Measurements from ENCODE around the gene HPS1. TPM values are rescaled to one million over a fixed set of nuclear protein-coding genes. Genes with fewer than 3 reads are reported as not detected.
A peak's percentile ranks its signal among the peaks of the same experiment; 100 is the strongest.

HPS1 gene
- total and polyA plus RNA-seq, 2 experiments from 2014 or later: 21.4 to 51.2 TPM

DNA sequence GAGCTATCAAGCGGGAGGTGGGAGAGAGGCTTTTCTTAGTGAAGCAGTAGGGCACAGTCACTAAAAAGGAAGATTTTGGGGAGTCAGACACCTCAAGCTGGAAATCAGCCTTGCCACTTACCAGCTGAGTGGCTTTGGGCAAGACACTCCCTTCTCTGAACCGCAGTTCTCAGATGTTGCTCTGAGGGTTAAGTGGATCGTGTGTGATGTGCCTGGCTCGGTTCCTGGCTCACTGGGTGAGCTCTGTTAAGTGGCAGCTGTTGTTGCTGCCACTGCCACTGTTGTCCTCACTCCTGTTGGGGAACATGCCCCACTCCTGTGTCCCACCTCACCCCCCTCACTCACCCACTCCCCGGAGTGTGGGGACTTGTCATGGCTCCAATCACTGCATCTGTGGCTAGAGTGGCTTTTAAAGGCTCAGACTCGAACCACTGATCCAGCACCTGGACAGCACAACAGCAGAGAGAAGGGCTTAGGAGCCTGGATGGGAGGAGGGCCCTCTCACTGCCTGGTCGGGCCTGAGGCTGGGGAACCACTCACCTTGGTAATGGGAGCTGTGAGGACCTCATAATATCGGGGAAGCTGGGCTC, 51.8 kb downstream of the HPS1 start:
- peaks cover 3% of the 10 kb centered on the region; the same call in 1 of the 3 replicates for H3K36me3 Mint-ChIP-seq (ENCODE audit: low read depth)
- H3K9me3 Mint-ChIP-seq: no peaks in the 10 kb centered on the region
- no peak overlapping the region for H3K27ac Mint-ChIP-seq
- no peak overlapping the region for H3K4me3 Mint-ChIP-seq
- ATAC-seq (peak; percentile 31; the same call in 2 of the 3 replicates), DNase-seq (ENCODE audit: low spot score) (no peak)
- Histone ChIP-seq H3K27me3 (ENCODE audit: insufficient read depth) (no peaks in the 10 kb centered on the region), H3K4me2 (no peak overlapping the region), H3K79me2 (replicated peaks; ENCODE audit: insufficient read depth) (no peaks in the 10 kb centered on the region), H3K9me2 (ENCODE audit: insufficient read depth) (no peaks in the 10 kb centered on the region), H4K20me1 (replicated peaks; ENCODE audit: insufficient read depth) (no peaks in the 10 kb centered on the region), H3K36me3 (ENCODE audit: insufficient read depth) (no peaks in the 10 kb centered on the region), H3K4me1 (ENCODE audit: insufficient read depth) (no peaks in the 10 kb centered on the region), H3F3A (replicated peaks; ENCODE audit: low read depth) (no peaks in the 10 kb centered on the region), H2AFZ (no peak overlapping the region), H3K4me3 (no peak overlapping the region), H3K27ac (ENCODE audit: low read depth) (no peak overlapping the region)
- TF ChIP-seq EZH2phosphoT487 (IDR thresholded peaks at IDR 0.05; ENCODE audit: unreplicated experiment) (no peak), CREB1 (CRISPR knock-in tag; IDR thresholded peaks at IDR 0.05; ENCODE audit: low read depth) (no peak), EZH2 (IDR thresholded peaks at IDR 0.05; ENCODE audit: low read depth, unreplicated experiment) (no peak)
- TF ChIP-seq, protein P1, sequence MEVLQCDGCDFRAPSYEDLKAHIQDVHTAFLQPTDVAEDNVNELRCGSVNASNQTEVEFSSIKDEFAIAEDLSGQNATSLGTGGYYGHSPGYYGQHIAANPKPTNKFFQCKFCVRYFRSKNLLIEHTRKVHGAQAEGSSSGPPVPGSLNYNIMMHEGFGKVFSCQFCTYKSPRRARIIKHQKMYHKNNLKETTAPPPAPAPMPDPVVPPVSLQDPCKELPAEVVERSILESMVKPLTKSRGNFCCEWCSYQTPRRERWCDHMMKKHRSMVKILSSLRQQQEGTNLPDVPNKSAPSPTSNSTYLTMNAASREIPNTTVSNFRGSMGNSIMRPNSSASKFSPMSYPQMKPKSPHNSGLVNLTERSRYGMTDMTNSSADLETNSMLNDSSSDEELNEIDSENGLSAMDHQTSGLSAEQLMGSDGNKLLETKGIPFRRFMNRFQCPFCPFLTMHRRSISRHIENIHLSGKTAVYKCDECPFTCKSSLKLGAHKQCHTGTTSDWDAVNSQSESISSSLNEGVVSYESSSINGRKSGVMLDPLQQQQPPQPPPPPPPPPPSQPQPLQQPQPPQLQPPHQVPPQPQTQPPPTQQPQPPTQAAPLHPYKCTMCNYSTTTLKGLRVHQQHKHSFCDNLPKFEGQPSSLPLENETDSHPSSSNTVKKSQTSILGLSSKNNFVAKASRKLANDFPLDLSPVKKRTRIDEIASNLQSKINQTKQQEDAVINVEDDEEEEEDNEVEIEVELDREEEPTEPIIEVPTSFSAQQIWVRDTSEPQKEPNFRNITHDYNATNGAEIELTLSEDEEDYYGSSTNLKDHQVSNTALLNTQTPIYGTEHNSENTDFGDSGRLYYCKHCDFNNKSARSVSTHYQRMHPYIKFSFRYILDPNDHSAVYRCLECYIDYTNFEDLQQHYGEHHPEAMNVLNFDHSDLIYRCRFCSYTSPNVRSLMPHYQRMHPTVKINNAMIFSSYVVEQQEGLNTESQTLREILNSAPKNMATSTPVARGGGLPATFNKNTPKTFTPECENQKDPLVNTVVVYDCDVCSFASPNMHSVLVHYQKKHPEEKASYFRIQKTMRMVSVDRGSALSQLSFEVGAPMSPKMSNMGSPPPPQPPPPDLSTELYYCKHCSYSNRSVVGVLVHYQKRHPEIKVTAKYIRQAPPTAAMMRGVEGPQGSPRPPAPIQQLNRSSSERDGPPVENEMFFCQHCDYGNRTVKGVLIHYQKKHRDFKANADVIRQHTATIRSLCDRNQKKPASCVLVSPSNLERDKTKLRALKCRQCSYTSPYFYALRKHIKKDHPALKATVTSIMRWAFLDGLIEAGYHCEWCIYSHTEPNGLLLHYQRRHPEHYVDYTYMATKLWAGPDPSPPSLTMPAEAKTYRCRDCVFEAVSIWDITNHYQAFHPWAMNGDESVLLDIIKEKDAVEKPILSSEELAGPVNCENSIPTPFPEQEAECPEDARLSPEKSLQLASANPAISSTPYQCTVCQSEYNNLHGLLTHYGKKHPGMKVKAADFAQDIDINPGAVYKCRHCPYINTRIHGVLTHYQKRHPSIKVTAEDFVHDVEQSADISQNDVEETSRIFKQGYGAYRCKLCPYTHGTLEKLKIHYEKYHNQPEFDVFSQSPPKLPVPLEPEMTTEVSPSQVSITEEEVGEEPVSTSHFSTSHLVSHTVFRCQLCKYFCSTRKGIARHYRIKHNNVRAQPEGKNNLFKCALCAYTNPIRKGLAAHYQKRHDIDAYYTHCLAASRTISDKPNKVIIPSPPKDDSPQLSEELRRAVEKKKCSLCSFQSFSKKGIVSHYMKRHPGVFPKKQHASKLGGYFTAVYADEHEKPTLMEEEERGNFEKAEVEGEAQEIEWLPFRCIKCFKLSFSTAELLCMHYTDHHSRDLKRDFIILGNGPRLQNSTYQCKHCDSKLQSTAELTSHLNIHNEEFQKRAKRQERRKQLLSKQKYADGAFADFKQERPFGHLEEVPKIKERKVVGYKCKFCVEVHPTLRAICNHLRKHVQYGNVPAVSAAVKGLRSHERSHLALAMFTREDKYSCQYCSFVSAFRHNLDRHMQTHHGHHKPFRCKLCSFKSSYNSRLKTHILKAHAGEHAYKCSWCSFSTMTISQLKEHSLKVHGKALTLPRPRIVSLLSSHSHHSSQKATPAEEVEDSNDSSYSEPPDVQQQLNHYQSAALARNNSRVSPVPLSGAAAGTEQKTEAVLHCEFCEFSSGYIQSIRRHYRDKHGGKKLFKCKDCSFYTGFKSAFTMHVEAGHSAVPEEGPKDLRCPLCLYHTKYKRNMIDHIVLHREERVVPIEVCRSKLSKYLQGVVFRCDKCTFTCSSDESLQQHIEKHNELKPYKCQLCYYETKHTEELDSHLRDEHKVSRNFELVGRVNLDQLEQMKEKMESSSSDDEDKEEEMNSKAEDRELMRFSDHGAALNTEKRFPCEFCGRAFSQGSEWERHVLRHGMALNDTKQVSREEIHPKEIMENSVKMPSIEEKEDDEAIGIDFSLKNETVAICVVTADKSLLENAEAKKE (CRISPR knock-in tag; IDR thresholded peaks at IDR 0.05): no peak
- H3K4me1 Mint-ChIP-seq: no peaks in the 10 kb centered on the region
- H3K27me3 Mint-ChIP-seq (ENCODE audit: insufficient read depth, low read depth, poor library complexity): peaks cover 1% of the 10 kb centered on the region

DNA sequence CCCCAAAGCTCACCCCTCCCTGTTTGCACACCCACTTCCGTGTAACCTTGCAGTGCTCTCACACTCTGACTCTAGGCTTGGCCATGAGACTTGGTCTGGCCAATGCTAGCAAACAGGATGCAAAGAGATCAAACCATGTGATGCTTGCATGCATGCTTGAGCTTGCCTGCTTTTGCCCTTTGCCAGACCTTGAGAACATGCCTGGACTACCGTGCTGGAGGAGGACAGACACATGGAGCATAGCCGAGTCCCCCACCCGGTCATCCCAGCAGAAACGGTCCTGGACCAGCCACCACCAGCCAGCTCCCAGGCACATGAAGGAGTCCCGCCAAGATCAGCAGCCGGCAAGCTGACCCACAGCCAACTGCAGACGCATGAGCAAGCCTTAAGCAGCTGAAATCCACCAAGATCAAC, 55.1 kb downstream of the HPS1 start:
- H3K4me3 ChIP-seq: no peak overlapping the region
- no peak overlapping the region for H2AFZ ChIP-seq
- Mint-ChIP-seq H3K4me3 (no peak overlapping the region), H3K27ac (no peak overlapping the region), H3K36me3 (ENCODE audit: low read depth) (peaks cover 5% of the 10 kb centered on the region; the same call in 1 of the 3 replicates), H3K9me3 (no peaks in the 10 kb centered on the region), H3K4me1 (no peaks in the 10 kb centered on the region), H3K27me3 (ENCODE audit: insufficient read depth, low read depth, poor library complexity) (peaks cover 7% of the 10 kb centered on the region)
- H3K4me1 ChIP-seq (ENCODE audit: insufficient read depth): no peaks in the 10 kb centered on the region
- no peak for ATAC-seq
- H3K9me2 ChIP-seq (ENCODE audit: insufficient read depth): no peaks in the 10 kb centered on the region
- H4K20me1 ChIP-seq (replicated peaks; ENCODE audit: insufficient read depth): no peaks in the 10 kb centered on the region
- no peaks in the 10 kb centered on the region for H3K36me3 ChIP-seq (ENCODE audit: insufficient read depth)
- no peak for DNase-seq (ENCODE audit: low spot score)
- H3K27me3 ChIP-seq (ENCODE audit: insufficient read depth): no peaks in the 10 kb centered on the region
- no peak overlapping the region for H3K27ac ChIP-seq (ENCODE audit: low read depth)
- no peaks in the 10 kb centered on the region for H3F3A ChIP-seq (replicated peaks; ENCODE audit: low read depth)
- no peaks in the 10 kb centered on the region for H3K79me2 ChIP-seq (replicated peaks; ENCODE audit: insufficient read depth)
- H3K4me2 ChIP-seq: no peak overlapping the region
- TF ChIP-seq NANOG (IDR thresholded peaks at IDR 0.05; ENCODE audit: borderline replicate concordance) (no peak), ZNF114 (CRISPR knock-in tag; IDR thresholded peaks at IDR 0.05) (no peak), JUNB (IDR thresholded peaks at IDR 0.05; ENCODE audit: unreplicated experiment) (no peak)
- TF ChIP-seq, protein P2, sequence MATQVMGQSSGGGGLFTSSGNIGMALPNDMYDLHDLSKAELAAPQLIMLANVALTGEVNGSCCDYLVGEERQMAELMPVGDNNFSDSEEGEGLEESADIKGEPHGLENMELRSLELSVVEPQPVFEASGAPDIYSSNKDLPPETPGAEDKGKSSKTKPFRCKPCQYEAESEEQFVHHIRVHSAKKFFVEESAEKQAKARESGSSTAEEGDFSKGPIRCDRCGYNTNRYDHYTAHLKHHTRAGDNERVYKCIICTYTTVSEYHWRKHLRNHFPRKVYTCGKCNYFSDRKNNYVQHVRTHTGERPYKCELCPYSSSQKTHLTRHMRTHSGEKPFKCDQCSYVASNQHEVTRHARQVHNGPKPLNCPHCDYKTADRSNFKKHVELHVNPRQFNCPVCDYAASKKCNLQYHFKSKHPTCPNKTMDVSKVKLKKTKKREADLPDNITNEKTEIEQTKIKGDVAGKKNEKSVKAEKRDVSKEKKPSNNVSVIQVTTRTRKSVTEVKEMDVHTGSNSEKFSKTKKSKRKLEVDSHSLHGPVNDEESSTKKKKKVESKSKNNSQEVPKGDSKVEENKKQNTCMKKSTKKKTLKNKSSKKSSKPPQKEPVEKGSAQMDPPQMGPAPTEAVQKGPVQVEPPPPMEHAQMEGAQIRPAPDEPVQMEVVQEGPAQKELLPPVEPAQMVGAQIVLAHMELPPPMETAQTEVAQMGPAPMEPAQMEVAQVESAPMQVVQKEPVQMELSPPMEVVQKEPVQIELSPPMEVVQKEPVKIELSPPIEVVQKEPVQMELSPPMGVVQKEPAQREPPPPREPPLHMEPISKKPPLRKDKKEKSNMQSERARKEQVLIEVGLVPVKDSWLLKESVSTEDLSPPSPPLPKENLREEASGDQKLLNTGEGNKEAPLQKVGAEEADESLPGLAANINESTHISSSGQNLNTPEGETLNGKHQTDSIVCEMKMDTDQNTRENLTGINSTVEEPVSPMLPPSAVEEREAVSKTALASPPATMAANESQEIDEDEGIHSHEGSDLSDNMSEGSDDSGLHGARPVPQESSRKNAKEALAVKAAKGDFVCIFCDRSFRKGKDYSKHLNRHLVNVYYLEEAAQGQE (IDR thresholded peaks at IDR 0.05; ENCODE audit: unreplicated experiment): no peak
